ENCODE data around the gene HNRNPL. TPM values are rescaled to one million over a fixed set of nuclear protein-coding genes. Genes with fewer than 3 reads are reported as not detected.

The HNRNPL gene
- total and polyA plus RNA-seq, 2 of the 8 experiments (the other 6 are each of a cell fraction or from before 2014, with no cell fraction given) = 404 to 779 TPM

- TF ChIP-seq RNF2 (IDR thresholded peaks at IDR 0.05; ENCODE audit: borderline replicate concordance, low read depth, low read length, missing control alignments, poor library complexity, severe bottlenecking) (no peak), KDM1A (IDR thresholded peaks at IDR 0.05; ENCODE audit: borderline replicate concordance, low read length) (peak; percentile 34; the same call in 1 of the 2 replicates), SAP30 (IDR thresholded peaks at IDR 0.05; ENCODE audit: insufficient read depth, insufficient replicate concordance, low read length) (no peak), CBX5 (IDR thresholded peaks at IDR 0.05; ENCODE audit: low read depth, low read length) (no peak), TAF7 (optimal IDR thresholded peaks at IDR 0.05; ENCODE audit: borderline replicate concordance, low read depth, low read length) (no peak), BRCA1 (IDR thresholded peaks at IDR 0.05; ENCODE audit: low read depth, low read length) (no peak), POLR2AphosphoS5 (IDR thresholded peaks at IDR 0.05; ENCODE audit: low read depth, low read length) (0 out of 2 replicates have a peak, but pooled peaks have one; percentile 27), EP300 (IDR thresholded peaks at IDR 0.05; ENCODE audit: borderline replicate concordance in 1 of 2, low read depth in 2 of 2, low read length in 2 of 2) (peak in 1 of 2 experiments; percentile 66; a peak in 1 of 3 replicates), CTCF (IDR thresholded peaks at IDR 0.05; ENCODE audit: control extremely low read depth in 1 of 3, insufficient read depth in 1 of 3, low read depth in 1 of 3, low read length in 3 of 3) (peak; percentile 63 to 80 (median 73)), NANOG (IDR thresholded peaks at IDR 0.05; ENCODE audit: insufficient read depth, low read depth, low read length, poor library complexity, severe bottlenecking) (no peak), PHF8 (conservative IDR thresholded peaks at IDR 0.05; ENCODE audit: low read depth, low read length) (0 out of 2 replicates have a peak, but pooled peaks have one; percentile 28), HDAC6 (IDR thresholded peaks at IDR 0.05; ENCODE audit: low read depth, low read length) (no peak), CHD1 (IDR thresholded peaks at IDR 0.05; ENCODE audit: low read depth, low read length) (no peak), EZH2 (IDR thresholded peaks at IDR 0.05; ENCODE audit: low read depth, low read length, severe bottlenecking) (no peak), SP1 (IDR thresholded peaks at IDR 0.05; ENCODE audit: low read depth, low read length) (no peak), TBP (IDR thresholded peaks at IDR 0.05; ENCODE audit: low read depth, low read length) (no peak), CHD2 (IDR thresholded peaks at IDR 0.05; ENCODE audit: low read length) (no peak), ASH2L (IDR thresholded peaks at IDR 0.05; ENCODE audit: low read length) (no peak), KDM5A (IDR thresholded peaks at IDR 0.05; ENCODE audit: low read length) (no peak)
Measured at GRCh38 chr19:38869836-38870607, 20.2 kb upstream of the HNRNPL start (continued).

Measured in H1 (cell line).